Brain pericyte (primary cell): Measurements from ENCODE around the gene AKAIN1.

Experiments used
- DNase-seq: peaks from one replicate; pipeline ENCODE4 v3.0.0-alpha.2; 2012; ENCODE audit warnings: low read depth, low spot score

Gene AKAIN1

GRCh38 chr18:5095239-5095638 lies 101.8 kb downstream of the AKAIN1 start:
- no peak for DNase-seq

- no peak for DNase-seq
Measured at GRCh38 chr18:5093902-5094301, 103.2 kb downstream of the AKAIN1 start.
